Esophagus squamous epithelium (tissue), 4 donors: ENCODE measurements around the gene EDC4.

Experiments
- CTCF ChIP-seq, 6 experiments: fragments of 450-650 bp in 4 of 6; fragments of 200-600 bp in 2 of 6; sonication (generic) in 2 of 6; IDR thresholded peaks; one replicate each; pipeline ENCODE4 v1.5.1; 2016 to 2019; ENCODE audit warnings: antibody characterized with exemption in 6 of 6, mild to moderate bottlenecking in 4 of 6, moderate library complexity in 4 of 6
- POLR2A ChIP-seq, 4 donors: fragments of 450-650 bp; IDR thresholded peaks; one replicate each; pipeline ENCODE4 v1.6.1; 2017; ENCODE audit warnings: antibody characterized with exemption in 4 of 4, mild to moderate bottlenecking in 4 of 4, moderate library complexity in 3 of 4

GRCh38 chr16:67924140-67924906 lies 51.5 kb downstream of the EDC4 start:
- TF ChIP-seq CTCF (IDR thresholded peaks at IDR 0.05) (no peak), POLR2A (IDR thresholded peaks at IDR 0.05) (no peak)
